Right hindlimb (tissue), 1 donor: ENCODE measurements around the gene GJC1.
A peak's percentile ranks its signal among the peaks of the same experiment; 100 is the strongest.
"Not testable (repeated sequence)": the region's sequence is repeated elsewhere in the genome, so short reads cannot be mapped to it uniquely, and the experiment has no call there.

Experiments used
- DNase-seq: peaks from one replicate; pipeline ENCODE4 v3.0.0-alpha.2; 2018

GJC1 gene

GRCh38 chr17:44758414-44759085 lies 71.5 kb downstream of the GJC1 start, which contains the start of gene ADAM11:
Gene ADAM11, plus strand, starts transcription at chr17:44758988. Its CDS starts 212 bp downstream, at chr17:44759200.
- DNase-seq: no peak

- DNase-seq: no peak
Measured at GRCh38 chr17:44757918-44758413, 72.1 kb downstream of the GJC1 start.

GRCh38 chr17:44757045-44757917 lies 72.8 kb downstream of the GJC1 start:
- no peak for DNase-seq

DNA sequence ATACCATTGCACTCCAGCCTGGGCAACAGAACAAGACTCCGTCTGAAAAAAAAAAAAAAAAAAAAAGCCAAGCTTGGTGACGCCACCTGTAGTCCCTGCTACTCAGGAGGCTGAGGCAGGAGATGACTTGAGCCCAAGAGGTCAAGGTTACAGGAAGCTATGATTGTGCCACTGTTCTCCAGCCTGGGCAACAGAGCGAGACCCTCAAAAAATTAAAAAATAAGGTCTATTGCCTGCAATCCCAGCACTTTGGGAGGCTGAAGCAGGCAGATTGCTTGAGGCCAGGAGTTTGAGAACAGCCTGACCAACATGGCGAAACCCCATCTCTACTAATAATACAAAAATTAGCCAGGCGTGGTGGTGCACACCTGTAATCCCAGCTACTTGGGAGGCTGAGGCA lies 74.9 kb downstream of the GJC1 start:
- DNase-seq: not testable (repeated sequence)

- DNase-seq: no peak
Measured at GRCh38 chr17:44754276-44754675, 75.8 kb downstream of the GJC1 start.

DNA sequence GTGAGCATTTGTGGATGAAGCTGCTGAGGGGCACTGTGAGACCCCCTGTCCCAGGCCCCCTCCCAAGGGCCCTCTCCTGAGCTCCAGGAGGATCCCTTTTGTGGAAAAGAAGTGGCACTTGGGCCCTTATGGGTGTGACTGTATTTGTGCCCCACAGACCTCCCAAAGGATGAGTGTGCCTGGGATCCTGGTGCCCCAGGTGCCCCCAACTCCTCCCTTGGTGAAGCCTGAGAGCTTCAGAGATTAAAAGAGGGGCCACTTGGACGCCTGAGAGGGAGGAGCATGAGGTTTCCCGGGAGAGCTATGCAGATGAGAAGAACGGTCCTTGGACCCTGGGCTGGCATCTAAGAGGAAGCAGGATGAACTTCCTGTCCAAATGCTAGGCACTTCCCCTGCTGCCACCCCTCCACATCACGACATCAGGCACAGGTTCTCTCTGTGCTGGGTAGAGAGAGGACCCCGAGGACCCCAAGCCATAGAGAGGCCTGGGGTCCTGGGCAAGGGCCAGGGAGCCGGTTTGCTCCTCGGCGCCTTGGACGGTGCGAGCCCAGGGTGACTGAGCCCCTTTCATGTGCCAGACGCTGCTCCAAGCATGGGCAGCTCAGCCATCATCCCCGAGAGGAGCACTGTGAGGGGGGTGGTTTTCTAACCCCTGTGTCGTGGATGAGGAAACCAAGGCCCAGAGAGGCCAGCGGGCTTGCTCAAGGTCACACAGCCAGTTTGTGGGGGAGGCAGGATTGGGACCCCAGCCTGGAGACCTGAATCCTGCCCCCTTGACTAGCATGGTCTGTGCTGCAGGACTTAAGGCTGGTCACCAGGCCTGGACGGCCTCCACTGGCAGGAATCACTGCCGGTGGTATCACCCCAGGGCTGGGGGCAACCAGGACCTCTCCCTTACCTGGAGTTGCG lies 76.9 kb downstream of the GJC1 start:
- DNase-seq: no peak

DNA sequence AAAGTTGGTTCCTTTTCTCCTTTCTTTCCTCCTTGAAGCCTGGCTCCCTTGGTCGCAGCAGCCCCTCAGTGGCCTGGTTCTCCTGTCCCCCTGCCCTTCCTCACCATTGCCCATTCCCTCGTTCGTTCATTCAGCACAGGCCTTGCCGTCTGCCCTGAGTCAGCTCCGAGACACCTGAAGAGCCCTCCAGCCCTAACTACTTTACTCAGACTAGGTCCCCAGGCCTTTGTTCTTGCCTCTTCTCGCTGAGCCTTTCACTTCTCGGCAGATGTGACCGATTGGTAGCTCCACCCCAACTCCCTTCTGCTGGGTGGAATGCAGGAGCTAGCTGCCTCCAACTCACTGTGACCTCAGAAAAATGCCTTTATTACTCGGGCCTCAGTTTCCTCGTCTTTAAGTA lies 78.3 kb downstream of the GJC1 start:
- no peak for DNase-seq

- DNase-seq: no peak
Measured at GRCh38 chr17:44751331-44751730, 78.8 kb downstream of the GJC1 start.

DNA sequence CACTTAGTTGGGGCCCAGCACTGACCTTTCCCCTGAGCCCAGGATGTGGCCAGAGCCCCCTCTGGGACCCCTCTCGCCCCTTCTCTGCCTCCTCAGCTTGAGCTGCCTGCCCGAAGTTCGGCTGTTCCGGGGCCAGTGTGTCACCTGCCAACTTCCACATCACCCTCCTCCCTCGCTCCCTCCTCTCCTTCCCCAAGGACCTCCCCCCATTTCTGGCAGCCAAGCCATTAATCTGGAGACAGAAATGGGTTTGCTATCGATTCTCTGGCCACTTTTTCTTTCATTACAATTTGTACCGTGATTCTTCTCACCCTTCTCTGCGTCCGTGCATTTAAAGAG lies 80.1 kb downstream of the GJC1 start:
- DNase-seq: no peak

DNA sequence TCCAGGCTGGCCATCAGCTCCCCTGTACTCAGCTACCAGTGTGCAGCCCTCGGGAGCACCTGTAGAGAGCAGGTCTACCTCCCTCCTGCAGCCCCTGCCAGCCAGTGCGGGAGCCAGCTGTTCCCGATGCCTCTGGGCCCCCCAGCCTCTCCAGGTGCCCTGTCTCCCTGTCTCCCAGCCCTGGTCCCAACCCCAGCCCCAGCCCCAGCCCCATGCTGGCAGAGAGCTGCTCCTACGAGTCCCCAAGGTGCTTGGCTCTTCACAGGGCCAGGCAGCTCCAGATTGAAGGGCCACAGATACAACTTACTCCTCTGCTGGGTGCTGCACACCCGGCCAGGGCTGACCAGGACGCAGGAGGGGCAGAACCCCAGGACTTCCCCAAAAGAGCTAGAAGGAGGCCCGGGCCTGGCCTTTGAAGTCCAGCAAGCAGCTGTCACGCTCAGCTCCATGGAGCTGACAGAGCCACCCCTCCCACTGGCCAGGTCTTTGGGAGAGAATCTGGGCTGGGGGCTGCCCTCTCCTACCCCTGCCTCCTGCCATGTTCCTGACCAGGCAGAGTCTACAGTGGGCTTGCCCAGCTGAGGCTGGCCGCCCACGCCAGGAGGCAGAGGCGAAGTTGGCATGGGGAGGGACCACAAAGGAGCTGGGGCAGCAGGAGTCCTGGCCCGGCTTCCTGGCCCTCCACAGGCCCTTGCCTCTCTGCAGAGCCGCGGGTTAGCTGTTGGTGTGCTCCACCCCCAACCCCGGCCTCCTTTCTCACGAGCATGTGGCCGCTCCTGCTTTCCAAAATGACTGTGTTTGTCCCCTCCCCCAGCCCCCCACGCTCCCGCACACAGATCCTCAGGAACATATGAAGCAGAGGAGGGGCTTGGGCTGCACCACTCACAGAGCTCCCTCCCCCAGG lies 80.8 kb downstream of the GJC1 start:
- peak; percentile 86 for DNase-seq
